ENCODE data around the gene MSI2.

GRCh38 chr17:57559634-57560318 lies 303.5 kb downstream of the MSI2 start:
- TF ChIP-seq CTCF (IDR thresholded peaks at IDR 0.05) = no peak
- TF ChIP-seq POLR2A (IDR thresholded peaks at IDR 0.05) = no peak
